Activated CD4-positive, alpha-beta T cell treated with anti-CD3 and anti-CD28 coated beads, Interleukin-2, Interleukin-4, amounts not matched to agents 100 ng/mL and 50 ng/mL, durations not matched to agents 16 hours and 8 hours (primary cell): Measurements from ENCODE around the gene AGPS.
"Not testable (repeated sequence)": the region's sequence is repeated elsewhere in the genome, so short reads cannot be mapped to it uniquely, and the experiment has no call there.

Experiments used
- DNase-seq: peaks from one replicate; pipeline ENCODE4 v3.0.0-alpha.2; 2020; ENCODE audit warnings: low spot score

The AGPS gene

GRCh38 chr2:177474301-177474700 is 81.7 kb downstream of the AGPS start:
- no peak for DNase-seq

DNA sequence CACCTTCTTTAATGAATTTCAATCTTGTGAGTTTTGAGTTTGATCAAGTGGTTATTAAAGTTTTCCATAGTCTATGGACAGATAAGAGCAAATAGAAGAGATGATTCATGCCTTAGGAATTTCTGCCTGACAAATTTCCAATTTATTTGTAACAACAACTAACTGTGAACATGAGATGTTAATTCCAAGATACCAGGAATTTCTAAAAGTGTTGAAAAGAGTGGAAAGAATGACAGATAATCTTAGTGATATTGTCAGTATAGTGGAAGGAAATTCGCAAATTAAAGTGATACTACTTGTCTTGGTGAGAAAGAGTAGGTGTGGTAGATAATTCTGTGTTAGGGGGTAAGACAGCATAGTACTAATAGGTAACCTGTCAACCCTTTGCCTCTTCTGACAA is 82.4 kb downstream of the AGPS start:
- no peak for DNase-seq

DNA sequence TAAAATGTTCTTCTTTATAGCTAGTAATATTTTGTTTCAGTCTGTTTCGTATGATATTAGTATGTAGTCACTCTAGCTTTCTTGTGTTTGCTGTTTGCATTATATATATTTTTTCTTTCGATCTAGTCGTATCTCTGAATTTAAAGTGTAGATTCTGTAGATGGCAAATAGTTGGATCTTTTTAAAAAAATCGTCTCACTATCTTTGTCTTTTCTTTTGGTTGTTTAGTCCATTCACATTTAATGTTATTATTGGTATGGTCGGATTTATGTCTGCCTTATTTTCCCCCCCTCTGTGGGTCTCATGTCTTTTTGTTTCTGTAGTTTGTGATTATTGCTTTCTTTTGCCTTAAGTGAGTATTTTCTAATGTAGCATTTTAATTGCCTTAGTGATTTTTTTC is 84.3 kb downstream of the AGPS start:
- no peak for DNase-seq

- DNase-seq, result no peak
Observed at GRCh38 chr2:177478029-177478428, 85.5 kb downstream of the AGPS start.

DNA sequence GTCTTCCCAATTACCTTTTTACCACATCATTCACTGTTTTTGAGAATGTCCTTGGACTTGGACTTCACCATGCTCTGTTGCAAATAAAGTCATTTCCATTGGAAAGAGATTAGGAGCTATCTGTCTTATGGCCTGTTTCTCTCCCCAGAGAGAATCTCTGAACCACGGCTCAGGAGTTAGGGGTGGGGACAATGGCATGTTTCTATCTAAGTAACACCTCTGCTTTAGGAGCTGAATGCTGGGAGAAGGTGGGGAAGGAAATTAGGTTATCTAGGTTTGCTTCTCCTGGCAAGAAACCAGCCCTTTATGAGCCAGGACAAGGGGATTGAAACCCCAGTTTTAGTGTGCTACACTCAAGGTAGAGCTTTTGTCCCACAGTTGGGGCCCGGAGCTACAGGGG is 86.3 kb downstream of the AGPS start:
- DNase-seq, result no peak

DNA sequence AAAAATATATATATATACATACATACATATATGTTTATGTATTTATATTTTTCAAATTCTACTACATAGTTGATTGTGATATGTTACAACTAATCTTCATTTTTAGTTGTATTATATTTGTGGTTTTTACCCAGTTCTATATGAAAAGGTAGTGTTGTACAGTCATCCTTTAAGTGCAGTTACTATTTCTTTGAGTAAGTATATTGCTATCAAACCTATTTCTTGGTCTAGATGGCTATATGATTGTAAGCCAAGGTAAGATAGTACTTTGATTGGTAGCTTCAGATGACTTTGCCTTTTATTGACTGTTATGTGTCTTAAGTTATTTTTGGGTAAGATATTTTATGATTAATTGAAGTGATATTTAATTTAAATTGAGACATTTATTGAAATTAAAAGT is 89.6 kb downstream of the AGPS start:
- DNase-seq, result no peak

GRCh38 chr2:177483531-177483930 is 91.0 kb downstream of the AGPS start:
- no peak for DNase-seq

- DNase-seq, result no peak
Observed at GRCh38 chr2:177484180-177484795, 91.7 kb downstream of the AGPS start.

- DNase-seq, result not testable (repeated sequence)
Observed at GRCh38 chr2:177485657-177486056, 93.1 kb downstream of the AGPS start.

GRCh38 chr2:177489719-177490301 is 97.2 kb downstream of the AGPS start:
- DNase-seq, result no peak

DNA sequence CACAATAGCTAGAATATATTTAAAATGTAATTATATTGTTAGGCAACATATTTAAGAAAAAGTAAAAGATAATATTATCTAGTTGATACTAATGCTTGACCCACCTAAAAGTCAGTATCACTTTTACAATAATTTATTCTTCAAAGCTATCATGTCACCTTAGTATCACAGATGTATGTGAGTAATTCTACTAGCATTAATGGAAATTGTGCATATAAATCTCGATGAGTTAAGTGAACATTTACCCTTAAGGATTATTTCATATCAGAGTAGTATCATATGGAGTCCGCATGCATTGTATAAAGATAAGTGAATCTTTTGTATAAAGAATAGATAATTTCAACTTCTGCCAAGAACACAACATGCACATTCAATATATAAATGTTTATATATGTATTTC is 103.4 kb downstream of the AGPS start:
- DNase-seq, result no peak

DNA sequence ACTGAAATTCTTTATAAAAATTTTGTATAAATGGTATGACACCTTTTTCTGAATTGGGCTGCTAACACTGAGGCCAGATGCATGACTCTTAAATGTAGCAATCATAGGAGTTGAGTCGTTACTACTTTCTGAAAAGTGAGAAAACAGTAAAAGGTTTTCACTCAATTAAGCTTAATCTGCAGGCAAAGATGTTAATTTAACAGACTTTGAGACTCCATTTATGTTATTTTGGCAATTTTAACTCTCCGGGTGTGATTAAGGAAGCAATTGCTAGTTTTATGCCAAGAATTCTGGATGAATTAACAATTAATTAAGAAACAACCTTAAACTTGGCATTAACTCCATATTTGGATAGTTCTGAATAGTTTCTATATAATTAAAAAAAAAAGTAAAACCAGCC is 104.3 kb downstream of the AGPS start:
- DNase-seq, result no peak

GRCh38 chr2:177501186-177501585 is 108.6 kb downstream of the AGPS start:
- peak; percentile 7 for DNase-seq

GRCh38 chr2:177506505-177506904 is 113.9 kb downstream of the AGPS start:
- no peak for DNase-seq

DNA sequence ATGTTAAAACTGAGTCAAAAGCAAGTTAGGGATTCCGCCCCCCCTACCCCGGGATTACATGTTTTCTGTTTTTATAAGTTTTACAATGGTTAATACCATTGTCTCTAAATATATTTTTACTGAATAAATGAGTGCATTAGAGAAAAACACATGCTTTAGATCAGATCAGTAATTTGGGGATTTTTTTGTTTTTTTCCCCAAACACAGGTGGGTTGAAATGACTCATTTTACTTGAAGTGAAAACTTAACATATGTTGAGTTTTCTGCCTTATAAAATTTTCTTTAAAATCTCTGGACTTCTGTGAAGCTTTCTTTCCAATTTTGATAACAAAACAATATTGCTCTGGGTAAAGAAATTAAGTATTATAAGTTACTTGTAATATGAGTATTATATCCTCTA is 114.4 kb downstream of the AGPS start:
- no peak for DNase-seq

GRCh38 chr2:177516824-177517544 is 124.4 kb downstream of the AGPS start:
- DNase-seq, result no peak

DNA sequence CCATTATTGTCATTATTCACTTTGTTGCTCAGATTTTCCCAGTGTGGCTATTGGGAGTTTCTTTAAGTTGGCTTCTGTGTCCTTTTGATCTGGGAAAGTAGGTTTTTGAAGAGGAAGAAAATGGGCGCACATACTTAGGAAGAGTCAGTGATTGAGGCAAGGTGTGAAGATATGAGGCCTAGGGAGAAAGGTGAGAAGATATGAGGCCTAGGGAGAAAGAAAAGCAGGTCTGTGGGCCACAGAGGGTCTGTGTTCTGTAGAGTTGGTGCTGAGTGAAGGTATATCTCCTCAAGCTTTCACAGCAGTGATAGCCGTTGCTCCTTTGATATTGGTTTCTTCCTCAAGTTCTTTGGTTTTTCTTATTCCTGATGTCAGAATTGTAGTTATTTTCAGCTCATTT is 126.2 kb downstream of the AGPS start:
- no peak for DNase-seq

DNA sequence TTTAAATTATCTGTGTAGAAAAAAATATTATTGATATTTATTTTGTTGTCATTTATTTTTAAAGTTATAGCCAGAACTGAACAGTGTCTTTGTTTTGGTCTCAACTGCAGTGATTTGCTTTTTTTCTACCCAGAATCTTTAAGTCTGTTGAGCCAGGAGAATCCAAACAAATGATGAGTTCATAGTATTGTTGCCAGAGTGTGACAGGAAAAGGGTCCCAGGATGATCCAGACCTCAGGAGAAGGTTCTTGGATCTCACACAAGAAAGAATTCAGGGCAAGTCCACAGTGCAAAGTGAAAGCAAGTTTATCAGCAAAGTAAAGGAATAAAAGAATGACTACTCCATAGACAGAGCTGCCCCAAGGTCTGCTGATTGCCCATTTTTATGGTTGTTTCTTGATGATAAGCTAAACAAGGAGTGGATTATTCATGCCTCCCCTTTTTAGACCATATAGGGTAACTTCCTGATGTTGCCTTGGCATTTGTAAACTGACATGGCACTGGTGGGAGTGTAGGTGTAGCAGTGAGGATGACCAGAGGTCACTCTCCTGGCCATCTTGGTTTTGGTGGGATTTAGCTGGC is 127.1 kb downstream of the AGPS start:
- no peak for DNase-seq

DNA sequence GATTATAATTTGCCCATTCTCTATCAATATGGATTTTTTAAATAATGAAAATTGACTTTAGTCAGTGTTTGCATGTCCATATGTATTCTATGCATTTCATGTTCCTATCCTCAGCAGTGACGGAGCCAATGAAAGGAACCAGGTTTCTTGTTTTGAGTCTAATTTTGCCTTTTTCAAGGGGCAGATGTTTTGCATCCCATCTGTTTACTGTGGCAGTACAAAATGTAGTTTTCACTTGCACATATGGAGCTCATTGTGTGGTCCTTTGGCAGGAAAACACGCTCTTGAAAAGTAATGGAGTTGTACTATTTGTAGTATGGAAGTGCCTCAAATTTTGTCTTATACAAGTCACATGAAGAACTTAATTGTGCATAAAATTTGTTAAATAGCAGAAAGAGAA is 127.8 kb downstream of the AGPS start:
- DNase-seq, result no peak

DNA sequence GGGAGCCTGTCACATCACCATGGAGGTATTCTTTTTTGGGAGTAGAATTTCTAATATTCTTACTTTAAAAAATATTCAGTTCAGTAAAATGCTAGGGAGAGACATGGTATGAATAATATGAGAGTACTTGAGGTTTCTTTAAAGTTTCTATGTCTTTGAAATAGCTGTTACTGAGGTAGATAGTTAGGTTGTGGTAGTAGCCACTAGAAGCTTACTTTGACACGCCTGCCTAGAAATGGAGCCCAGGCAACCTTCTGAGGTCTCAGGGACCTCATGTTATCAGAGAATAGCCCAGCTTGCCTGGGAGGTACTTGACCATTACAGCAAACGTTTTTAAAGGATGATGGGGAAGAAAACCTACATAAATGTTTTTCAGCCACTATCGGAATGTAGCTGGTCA is 131.2 kb downstream of the AGPS start:
- no peak for DNase-seq

GRCh38 chr2:177525351-177525924 is 132.9 kb downstream of the AGPS start:
- DNase-seq, result no peak

- no peak for DNase-seq
Observed at GRCh38 chr2:177528351-177528933, 135.9 kb downstream of the AGPS start.

GRCh38 chr2:177529166-177529565 is 136.6 kb downstream of the AGPS start:
- DNase-seq, result no peak
